Bronchial epithelial cell (primary cell): ENCODE results near the gene WDR59. TPM values are rescaled to one million over a fixed set of nuclear protein-coding genes. Genes with fewer than 3 reads are reported as not detected.

Source experiments
- DNase-seq: peaks from one replicate; pipeline ENCODE4 v3.0.0-alpha.2; 2010; ENCODE audit warnings: low read depth
- FAIRE-seq: peaks from 2 replicates; lab custom pipeline; 2011; peaks lifted over from hg19 to GRCh38; lab: Jason Lieb, UNC
- H3K27me3 ChIP-seq: 2 replicates; pipeline ENCODE4 v1.5.1; 2011; ENCODE audit warnings: low read length; ENCODE audit not compliant: control insufficient read depth, insufficient read depth
- H3K36me3 ChIP-seq: 2 replicates; pipeline ENCODE4 v1.5.1; 2011; ENCODE audit warnings: low read length; ENCODE audit not compliant: control insufficient read depth, insufficient read depth
- H3K4me3 ChIP-seq: 2 replicates; pipeline ENCODE4 v1.5.1; 2011; ENCODE audit warnings: mild to moderate bottlenecking, low read depth, low read length, control low read depth
- CTCF ChIP-seq: IDR thresholded peaks from 2 replicates; pipeline ENCODE4 v1.5.1; 2011; ENCODE audit warnings: mild to moderate bottlenecking, moderate library complexity, low read length, control low read depth, inconsistent platforms; ENCODE audit not compliant: insufficient read depth, severe bottlenecking
- total RNA-seq: library from RNA; depleted of rRNA; stranded (reverse); fragments of >200 nt; gene quantifications from 2 replicates; pipeline ENCODE4 v1.2.1, GENCODE V29; 2014

Gene WDR59
- 7.6 and 12.5 TPM in 2 replicates for total RNA-seq

- Histone ChIP-seq H3K4me3 (peak within 1 kb of the TSS; percentile 90), H3K36me3 (no peaks in the 10 kb centered on the region), H3K27me3 (no peaks in the 10 kb centered on the region)
- TF ChIP-seq CTCF = no peak
- DNase-seq = peak; percentile 99
- no peak for FAIRE-seq
Observed at GRCh38 chr16:74984529-74985296, at the start of gene WDR59. Gene WDR59, minus strand, starts transcription at chr16:74985123. Its CDS starts 106 bp downstream, at chr16:74985017.

- no peak for TF ChIP-seq CTCF
- DNase-seq (no peak), FAIRE-seq (no peak)
- H3K27me3 ChIP-seq = no peaks in the 10 kb centered on the region
- no peak overlapping the region for H3K4me3 ChIP-seq
- no peaks in the 10 kb centered on the region for H3K36me3 ChIP-seq
Observed at GRCh38 chr16:75032655-75033054, 47.7 kb upstream of the WDR59 start.

- FAIRE-seq = no peak
- DNase-seq = peak; percentile 35
Observed at GRCh38 chr16:75029854-75030253, 44.9 kb upstream of the WDR59 start.

GRCh38 chr16:75028544-75029135, 43.7 kb upstream of the WDR59 start:
- DNase-seq (no peak), FAIRE-seq (no peak)
- no peak overlapping the region for H3K4me3 ChIP-seq
- H3K36me3 ChIP-seq = no peaks in the 10 kb centered on the region
- no peaks in the 10 kb centered on the region for H3K27me3 ChIP-seq
- no peak for TF ChIP-seq CTCF

More at GRCh38 chr16:75029854-75030253, 44.9 kb upstream of the WDR59 start:
- Histone ChIP-seq H3K4me3 (no peak overlapping the region), H3K36me3 (no peaks in the 10 kb centered on the region), H3K27me3 (no peaks in the 10 kb centered on the region)
- TF ChIP-seq CTCF = no peak

- DNase-seq (no peak), FAIRE-seq (no peak)
- Histone ChIP-seq H3K4me3 (no peak overlapping the region), H3K36me3 (no peaks in the 10 kb centered on the region), H3K27me3 (no peaks in the 10 kb centered on the region)
- TF ChIP-seq CTCF = no peak
Observed at GRCh38 chr16:75027520-75028300, 42.8 kb upstream of the WDR59 start.
